ENCODE results near the gene MLLT10. TPM values are rescaled to one million over a fixed set of nuclear protein-coding genes. Genes with fewer than 3 reads are reported as not detected.

Gene MLLT10
- total RNA-seq, 1 donor from 2014 or later = 50.9 TPM

- Mint-ChIP-seq H3K27me3 (ENCODE audit: unreplicated experiment) (peaks cover 12% of the 10 kb centered on the region), H3K27ac (ENCODE audit: unreplicated experiment) (peak overlapping the region; percentile 97), H3K36me3 (ENCODE audit: unreplicated experiment) (no peaks in the 10 kb centered on the region), H3K4me3 (ENCODE audit: unreplicated experiment) (peak overlapping the region; percentile 84), H3K9me3 (ENCODE audit: unreplicated experiment) (peaks cover 3% of the 10 kb centered on the region), H3K4me1 (ENCODE audit: low read depth, unreplicated experiment) (peaks cover 48% of the 10 kb centered on the region)
- TF ChIP-seq CTCF (IDR thresholded peaks at IDR 0.05; ENCODE audit: partially characterized antibody, unreplicated experiment) = no peak
- peak; percentile 18 for DNase-seq
Observed at GRCh38 chr10:21507150-21507549, 26.9 kb upstream of the MLLT10 start.

GRCh38 chr10:21508706-21509331 is 25.2 kb upstream of the MLLT10 start:
- Mint-ChIP-seq H3K27ac (ENCODE audit: unreplicated experiment) (peak overlapping the region; percentile 97), H3K4me1 (ENCODE audit: low read depth, unreplicated experiment) (peaks cover 34% of the 10 kb centered on the region), H3K36me3 (ENCODE audit: unreplicated experiment) (no peaks in the 10 kb centered on the region), H3K27me3 (ENCODE audit: unreplicated experiment) (peaks cover 12% of the 10 kb centered on the region), H3K9me3 (ENCODE audit: unreplicated experiment) (peaks cover 3% of the 10 kb centered on the region), H3K4me3 (ENCODE audit: unreplicated experiment) (peak overlapping the region; percentile 84)
- DNase-seq = peak; percentile 55
- no peak for TF ChIP-seq CTCF (IDR thresholded peaks at IDR 0.05; ENCODE audit: partially characterized antibody, unreplicated experiment)

GRCh38 chr10:21509341-21510240 is 24.4 kb upstream of the MLLT10 start:
- H3K27me3 Mint-ChIP-seq (ENCODE audit: unreplicated experiment) = peaks cover 12% of the 10 kb centered on the region
- H3K27ac Mint-ChIP-seq (ENCODE audit: unreplicated experiment) = peak overlapping the region; percentile 79
- H3K36me3 Mint-ChIP-seq (ENCODE audit: unreplicated experiment) = no peaks in the 10 kb centered on the region
- H3K9me3 Mint-ChIP-seq (ENCODE audit: unreplicated experiment) = peaks cover 3% of the 10 kb centered on the region
- TF ChIP-seq CTCF (IDR thresholded peaks at IDR 0.05; ENCODE audit: partially characterized antibody, unreplicated experiment) = no peak
- peaks cover 33% of the 10 kb centered on the region for H3K4me1 Mint-ChIP-seq (ENCODE audit: low read depth, unreplicated experiment)
- DNase-seq = peak; percentile 31
- peak overlapping the region; percentile 79 for H3K4me3 Mint-ChIP-seq (ENCODE audit: unreplicated experiment)

GRCh38 chr10:21510241-21511094 is 23.6 kb upstream of the MLLT10 start:
- peak; percentile 40 for DNase-seq
- TF ChIP-seq CTCF (IDR thresholded peaks at IDR 0.05; ENCODE audit: partially characterized antibody, unreplicated experiment) = no peak

More at GRCh38 chr10:21510241-21511094, 23.6 kb upstream of the MLLT10 start:
- peaks cover 12% of the 10 kb centered on the region for H3K27me3 Mint-ChIP-seq (ENCODE audit: unreplicated experiment)
- H3K27ac Mint-ChIP-seq (ENCODE audit: unreplicated experiment) = no peak overlapping the region
- peaks cover 3% of the 10 kb centered on the region for H3K9me3 Mint-ChIP-seq (ENCODE audit: unreplicated experiment)
- no peaks in the 10 kb centered on the region for H3K36me3 Mint-ChIP-seq (ENCODE audit: unreplicated experiment)
- peak overlapping the region; percentile 65 for H3K4me3 Mint-ChIP-seq (ENCODE audit: unreplicated experiment)
- H3K4me1 Mint-ChIP-seq (ENCODE audit: low read depth, unreplicated experiment) = peaks cover 33% of the 10 kb centered on the region
